Stimulated activated CD4-positive, alpha-beta T cell treated with anti-CD3 and anti-CD28 coated beads, Interleukin-1b, Interleukin-23, amount 100 ng/mL, for 1 hour (primary cell): Measurements from ENCODE around the gene PLCL1.
"Not testable (repeated sequence)": the region's sequence is repeated elsewhere in the genome, so short reads cannot be mapped to it uniquely, and the experiment has no call there.

Source experiments
- DNase-seq, 2 donors: peaks; one replicate each; pipeline ENCODE4 v3.0.0-alpha.2; 2020; ENCODE audit warnings: low read depth in 2 of 2

PLCL1 gene

GRCh38 chr2:197810016-197810415, 5.6 kb downstream of the PLCL1 start:
- DNase-seq: no peak

- DNase-seq: no peak
These were observed 6.1 kb downstream of the PLCL1 start for GRCh38 chr2:197810491-197810890.

GRCh38 chr2:197813093-197813787, 8.8 kb downstream of the PLCL1 start:
- no peak for DNase-seq

GRCh38 chr2:197814526-197814925, 10.1 kb downstream of the PLCL1 start:
- DNase-seq: no peak

GRCh38 chr2:197821550-197822289, 17.3 kb downstream of the PLCL1 start:
- DNase-seq: no peak

- no peak for DNase-seq
These were observed 17.9 kb downstream of the PLCL1 start for GRCh38 chr2:197822333-197822732.

- no peak for DNase-seq
These were observed 23.2 kb downstream of the PLCL1 start for GRCh38 chr2:197827618-197828017.

GRCh38 chr2:197828464-197829135, 24.2 kb downstream of the PLCL1 start:
- no peak for DNase-seq

- DNase-seq: not testable (repeated sequence)
These were observed 30.4 kb downstream of the PLCL1 start for GRCh38 chr2:197834771-197835170.

GRCh38 chr2:197835293-197835692, 30.9 kb downstream of the PLCL1 start:
- no peak for DNase-seq

GRCh38 chr2:197838036-197838435, 33.6 kb downstream of the PLCL1 start:
- DNase-seq: no peak

GRCh38 chr2:197838579-197838978, 34.2 kb downstream of the PLCL1 start:
- no peak for DNase-seq

GRCh38 chr2:197839327-197839726, 34.9 kb downstream of the PLCL1 start:
- no peak for DNase-seq

GRCh38 chr2:197839856-197840255, 35.5 kb downstream of the PLCL1 start:
- no peak for DNase-seq

GRCh38 chr2:197846128-197846527, 41.7 kb downstream of the PLCL1 start:
- no peak for DNase-seq

GRCh38 chr2:197846777-197847176, 42.4 kb downstream of the PLCL1 start:
- no peak for DNase-seq

GRCh38 chr2:197847651-197848401, 43.4 kb downstream of the PLCL1 start:
- DNase-seq: no peak

GRCh38 chr2:197848602-197849001, 44.2 kb downstream of the PLCL1 start:
- DNase-seq: no peak

GRCh38 chr2:197850882-197851450, 46.6 kb downstream of the PLCL1 start:
- DNase-seq: no peak

GRCh38 chr2:197851451-197851850, 47.1 kb downstream of the PLCL1 start:
- DNase-seq: no peak

GRCh38 chr2:197852108-197852507, 47.7 kb downstream of the PLCL1 start:
- DNase-seq: no peak

- DNase-seq: no peak
These were observed 49.2 kb downstream of the PLCL1 start for GRCh38 chr2:197853549-197853948.
